Neural progenitor cell (in vitro differentiated cells): ENCODE measurements around the gene NRP1. TPM values are rescaled to one million over a fixed set of nuclear protein-coding genes. Genes with fewer than 3 reads are reported as not detected.

ENCODE experiments used
- DNase-seq: peaks from one replicate; pipeline ENCODE4 v3.0.0-alpha.2; 2016; ENCODE audit warnings: low spot score
- H2AFZ ChIP-seq: fragments of 200-600 bp; sonication (generic); replicated peaks from 2 replicates; pipeline ENCODE4 v1.6.1; 2016; ENCODE audit warnings: antibody characterized with exemption
- H3F3A ChIP-seq: fragments of 200-600 bp; sonication (generic); 2 replicates; pipeline ENCODE4 v1.6.1; 2016; ENCODE audit warnings: antibody characterized with exemption, low read depth
- H3K27ac ChIP-seq: fragments of 200-600 bp; sonication (generic); 2 replicates; pipeline ENCODE4 v1.5.1; 2016; ENCODE audit warnings: mild to moderate bottlenecking
- H3K27me3 ChIP-seq: fragments of 200-600 bp; sonication (generic); 2 replicates; pipeline ENCODE4 v1.6.1; 2016; ENCODE audit warnings: mild to moderate bottlenecking, moderate library complexity
- H3K36me3 ChIP-seq: fragments of 200-600 bp; sonication (generic); 2 replicates; pipeline ENCODE4 v1.5.1; 2016
- H3K4me1 ChIP-seq: fragments of 200-600 bp; sonication (generic); 2 replicates; pipeline ENCODE4 v1.6.1; 2016; ENCODE audit warnings: mixed run types
- H3K4me2 ChIP-seq: fragments of 200-600 bp; sonication (generic); 2 replicates; pipeline ENCODE4 v1.6.1; 2016
- H3K4me3 ChIP-seq: fragments of 200-600 bp; sonication (generic); 2 replicates; pipeline ENCODE4 v1.5.1; 2016
- H3K79me2 ChIP-seq: fragments of 200-600 bp; sonication (generic); 2 replicates; pipeline ENCODE4 v1.6.1; 2016; ENCODE audit warnings: low read depth
- H3K9ac ChIP-seq: fragments of 200-600 bp; sonication (generic); 2 replicates; pipeline ENCODE4 v1.6.1; 2016
- H3K9me3 ChIP-seq: fragments of 200-600 bp; sonication (generic); 2 replicates; pipeline ENCODE4 v1.5.1; 2016; ENCODE audit warnings: low read depth
- H4K20me1 ChIP-seq: fragments of 200-600 bp; sonication (generic); 2 replicates; pipeline ENCODE4 v1.6.1; 2016; ENCODE audit warnings: low read depth
- H3K27ac Mint-ChIP-seq: 3 replicates; pipeline ENCODE4 v1.8.0; 2021; ENCODE audit warnings: mixed read lengths
- H3K27me3 Mint-ChIP-seq: 2 replicates; pipeline ENCODE4 v1.8.0; 2022; ENCODE audit warnings: low read depth, mild to moderate bottlenecking, inconsistent platforms, moderate library complexity, mixed read lengths; ENCODE audit not compliant: insufficient read depth
- H3K36me3 Mint-ChIP-seq: 3 replicates; pipeline ENCODE4 v1.8.0; 2021; ENCODE audit warnings: mixed read lengths
- H3K4me1 Mint-ChIP-seq: 3 replicates; pipeline ENCODE4 v1.8.0; 2021; ENCODE audit warnings: mixed read lengths
- H3K4me3 Mint-ChIP-seq: 3 replicates; pipeline ENCODE4 v1.8.0; 2021; ENCODE audit warnings: mild to moderate bottlenecking, moderate library complexity, mixed read lengths
- H3K9me3 Mint-ChIP-seq: 3 replicates; pipeline ENCODE4 v1.8.0; 2020; ENCODE audit warnings: mixed read lengths
- CTCF ChIP-seq: fragments of 200-600 bp; sonication (generic); IDR thresholded peaks from 2 replicates; pipeline ENCODE4 v1.5.1; 2017; ENCODE audit warnings: antibody characterized with exemption, mild to moderate bottlenecking
- EZH2 ChIP-seq: fragments of 200-600 bp; sonication (generic); IDR thresholded peaks from 2 replicates; pipeline ENCODE4 v1.6.1; 2017; ENCODE audit warnings: antibody characterized with exemption, mild to moderate bottlenecking, moderate library complexity
- EZH2phosphoT487 ChIP-seq: fragments of 200-600 bp; sonication (generic); IDR thresholded peaks from 2 replicates; pipeline ENCODE4 v1.6.1; 2017; ENCODE audit warnings: antibody characterized with exemption
- total RNA-seq: library from RNA; depleted of rRNA; stranded (reverse); fragments of >200 nt; gene quantifications from 2 replicates; pipeline ENCODE4 v1.2.3, GENCODE V29; 2015; ENCODE audit warnings: low replicate concordance

Gene NRP1
- total RNA-seq, 1 donor from 2014 or later: 1.9 TPM

- H3K9ac ChIP-seq: no peak overlapping the region
- no peak overlapping the region for H3K27ac ChIP-seq
- peaks cover 43% of the 10 kb centered on the region for H3F3A ChIP-seq
- peak overlapping the region; percentile 73 for H3K4me3 ChIP-seq
- H4K20me1 ChIP-seq: no peaks in the 10 kb centered on the region
- no peaks in the 10 kb centered on the region for H3K79me2 ChIP-seq
- Mint-ChIP-seq H3K27ac (no peak overlapping the region), H3K36me3 (peaks cover under 1% of the 10 kb centered on the region), H3K4me3 (peak overlapping the region; percentile 98), H3K27me3 (peaks cover 11% of the 10 kb centered on the region), H3K9me3 (no peaks in the 10 kb centered on the region), H3K4me1 (peaks cover 41% of the 10 kb centered on the region)
- peaks cover 33% of the 10 kb centered on the region for H3K4me1 ChIP-seq
- H3K4me2 ChIP-seq: peak overlapping the region; percentile 97
- no peaks in the 10 kb centered on the region for H3K9me3 ChIP-seq
- TF ChIP-seq CTCF (no peak), EZH2 (peak; percentile 43), EZH2phosphoT487 (peak; percentile 66)
- no peak for DNase-seq
- peaks cover 79% of the 10 kb centered on the region for H3K27me3 ChIP-seq
- no peaks in the 10 kb centered on the region for H3K36me3 ChIP-seq
- H2AFZ ChIP-seq: peak overlapping the region; percentile 80
Observed at GRCh38 chr10:33335551-33335800, 1.0 kb upstream of the NRP1 start.

- H3K27me3 ChIP-seq: peaks cover 79% of the 10 kb centered on the region
- no peaks in the 10 kb centered on the region for H4K20me1 ChIP-seq
- peaks cover 46% of the 10 kb centered on the region for H3K4me1 Mint-ChIP-seq
- H3K27me3 Mint-ChIP-seq: peaks cover 9% of the 10 kb centered on the region
- no peak overlapping the region for H3K27ac Mint-ChIP-seq
- H3K9me3 ChIP-seq: no peaks in the 10 kb centered on the region
- H3F3A ChIP-seq: peaks cover 43% of the 10 kb centered on the region
- peak; percentile 61 for TF ChIP-seq CTCF
- TF ChIP-seq EZH2: peak; percentile 63
- peak; percentile 66 for TF ChIP-seq EZH2phosphoT487
- no peaks in the 10 kb centered on the region for H3K36me3 ChIP-seq
- peak overlapping the region; percentile 98 for H3K4me3 Mint-ChIP-seq
- H3K27ac ChIP-seq: no peak overlapping the region
- H3K4me2 ChIP-seq: peak overlapping the region; percentile 97
- no peak overlapping the region for H3K9ac ChIP-seq
- peak overlapping the region; percentile 73 for H3K4me3 ChIP-seq
- DNase-seq: peak; percentile 86
- peaks cover 33% of the 10 kb centered on the region for H3K4me1 ChIP-seq
- H3K36me3 Mint-ChIP-seq: peaks cover 4% of the 10 kb centered on the region
- H3K9me3 Mint-ChIP-seq: no peaks in the 10 kb centered on the region
- H3K79me2 ChIP-seq: no peaks in the 10 kb centered on the region
- H2AFZ ChIP-seq: peak overlapping the region; percentile 80
Observed at GRCh38 chr10:33334805-33335550, 511 bp upstream of the NRP1 start.

- no peaks in the 10 kb centered on the region for H3K9me3 Mint-ChIP-seq
Observed at GRCh38 chr10:33333260-33334101, 986 bp downstream of the NRP1 start.

More at GRCh38 chr10:33333260-33334101, 986 bp downstream of the NRP1 start:
- Mint-ChIP-seq H3K27me3 (peaks cover 8% of the 10 kb centered on the region), H3K36me3 (peaks cover 15% of the 10 kb centered on the region), H3K27ac (peak overlapping the region; percentile 6), H3K4me3 (peak overlapping the region; percentile 98), H3K4me1 (peaks cover 49% of the 10 kb centered on the region)
- Histone ChIP-seq H4K20me1 (no peaks in the 10 kb centered on the region), H3K4me3 (peak overlapping the region; percentile 73), H3K9ac (no peak overlapping the region), H3K4me1 (peaks cover 33% of the 10 kb centered on the region), H3K4me2 (peak overlapping the region; percentile 97), H3K9me3 (no peaks in the 10 kb centered on the region), H2AFZ (peak overlapping the region; percentile 92), H3F3A (peaks cover 43% of the 10 kb centered on the region), H3K27me3 (peaks cover 64% of the 10 kb centered on the region), H3K79me2 (no peaks in the 10 kb centered on the region), H3K27ac (no peak overlapping the region), H3K36me3 (no peaks in the 10 kb centered on the region)
- TF ChIP-seq CTCF (no peak), EZH2 (no peak), EZH2phosphoT487 (no peak)
- no peak for DNase-seq
